Gastroesophageal sphincter (tissue), 3 donors: ENCODE measurements around the gene NDUFA12.

Experiments used
- EP300 ChIP-seq: sonication (generic); formaldehyde crosslinking; IDR thresholded peaks from one replicate; pipeline ENCODE4 v1.6.1; 2017; ENCODE audit warnings: antibody characterized with exemption, mild to moderate bottlenecking
- POLR2A ChIP-seq, 2 donors: fragments of 450-650 bp; IDR thresholded peaks; one replicate each; pipeline ENCODE4 v1.6.1; 2017; ENCODE audit warnings: antibody characterized with exemption in 2 of 2, mild to moderate bottlenecking in 2 of 2, moderate library complexity in 1 of 2
- POLR2AphosphoS5 ChIP-seq: sonication (generic); formaldehyde crosslinking; IDR thresholded peaks from one replicate; pipeline ENCODE4 v1.6.1; 2017; ENCODE audit warnings: antibody characterized with exemption
- TF ChIP-seq, protein P1 (sequence below), 4 experiments: fragments of 200-600 bp in 2 of 4; fragments of 450-650 bp in 2 of 4; sonication (generic) in 1 of 4; IDR thresholded peaks; one replicate each; pipeline ENCODE4 v1.5.1; 2017 to 2019; ENCODE audit warnings: antibody characterized with exemption in 4 of 4, mild to moderate bottlenecking in 2 of 4, moderate library complexity in 2 of 4

DNA sequence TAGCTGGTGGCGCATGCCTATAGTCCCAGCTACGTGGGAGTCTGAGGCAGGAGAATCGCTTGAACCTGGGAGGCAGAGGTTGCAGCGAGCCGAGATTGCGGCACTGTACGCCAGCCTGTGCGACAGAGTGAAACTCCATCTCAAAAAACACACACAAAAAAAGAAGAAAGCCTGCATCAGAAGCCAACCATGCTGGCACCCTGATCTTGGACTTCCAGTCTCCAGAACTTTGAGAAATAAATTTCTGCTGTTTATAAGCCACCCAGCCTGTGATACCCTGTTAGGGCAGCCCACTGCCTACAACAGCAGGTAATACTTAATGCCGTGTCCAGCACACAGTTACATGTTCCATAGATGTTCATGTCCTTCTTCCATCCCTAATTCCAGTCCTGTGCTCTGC, 62.7 kb downstream of the NDUFA12 start:
- TF ChIP-seq, protein P1, sequence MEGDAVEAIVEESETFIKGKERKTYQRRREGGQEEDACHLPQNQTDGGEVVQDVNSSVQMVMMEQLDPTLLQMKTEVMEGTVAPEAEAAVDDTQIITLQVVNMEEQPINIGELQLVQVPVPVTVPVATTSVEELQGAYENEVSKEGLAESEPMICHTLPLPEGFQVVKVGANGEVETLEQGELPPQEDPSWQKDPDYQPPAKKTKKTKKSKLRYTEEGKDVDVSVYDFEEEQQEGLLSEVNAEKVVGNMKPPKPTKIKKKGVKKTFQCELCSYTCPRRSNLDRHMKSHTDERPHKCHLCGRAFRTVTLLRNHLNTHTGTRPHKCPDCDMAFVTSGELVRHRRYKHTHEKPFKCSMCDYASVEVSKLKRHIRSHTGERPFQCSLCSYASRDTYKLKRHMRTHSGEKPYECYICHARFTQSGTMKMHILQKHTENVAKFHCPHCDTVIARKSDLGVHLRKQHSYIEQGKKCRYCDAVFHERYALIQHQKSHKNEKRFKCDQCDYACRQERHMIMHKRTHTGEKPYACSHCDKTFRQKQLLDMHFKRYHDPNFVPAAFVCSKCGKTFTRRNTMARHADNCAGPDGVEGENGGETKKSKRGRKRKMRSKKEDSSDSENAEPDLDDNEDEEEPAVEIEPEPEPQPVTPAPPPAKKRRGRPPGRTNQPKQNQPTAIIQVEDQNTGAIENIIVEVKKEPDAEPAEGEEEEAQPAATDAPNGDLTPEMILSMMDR (IDR thresholded peaks at IDR 0.05), result no peak
- TF ChIP-seq POLR2A (IDR thresholded peaks at IDR 0.05) (no peak), POLR2AphosphoS5 (no peak), EP300 (no peak)
